Suprapubic skin (tissue), 4 donors: ENCODE measurements around the gene DNAJC15.

ENCODE experiments used
- CTCF ChIP-seq, 2 donors: fragments of 200-600 bp in 1 of 2; fragments of 450-650 bp in 1 of 2; sonication (generic) in 1 of 2; IDR thresholded peaks; one replicate each; pipeline ENCODE4 v1.5.1; 2016 to 2019; ENCODE audit warnings: antibody characterized with exemption in 2 of 2, mild to moderate bottlenecking in 1 of 2, moderate library complexity in 1 of 2
- EP300 ChIP-seq: sonication (generic); formaldehyde crosslinking; IDR thresholded peaks from one replicate; pipeline ENCODE4 v1.6.1; 2017; ENCODE audit warnings: antibody characterized with exemption
- POLR2AphosphoS5 ChIP-seq, 3 donors: sonication (generic); formaldehyde crosslinking; IDR thresholded peaks; one replicate each; pipeline ENCODE4 v1.6.1; 2017; ENCODE audit warnings: antibody characterized with exemption in 3 of 3

DNA sequence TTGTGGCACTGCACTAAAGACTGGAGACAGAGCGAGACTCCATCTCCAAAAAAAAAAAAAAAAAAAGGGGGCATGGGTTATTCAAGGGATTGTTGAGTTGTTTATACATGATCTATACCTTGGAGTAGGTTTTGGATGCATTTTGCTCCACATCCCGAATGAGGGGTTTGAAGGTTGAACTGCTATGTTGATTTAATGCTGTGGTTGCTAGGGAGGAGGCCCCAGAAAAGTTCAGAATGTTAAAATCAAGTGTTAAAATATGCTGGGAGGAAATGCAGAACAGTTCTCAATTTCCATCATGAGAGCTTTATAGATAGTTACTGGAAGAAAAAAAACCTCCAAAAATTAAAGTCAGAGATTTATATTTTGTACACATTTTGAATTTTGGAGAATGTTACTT lies 116.5 kb downstream of the DNAJC15 start:
- TF ChIP-seq POLR2AphosphoS5 (IDR thresholded peaks at IDR 0.05) = no peak
- no peak for TF ChIP-seq CTCF (IDR thresholded peaks at IDR 0.05)
- TF ChIP-seq EP300 = no peak
